Measurements from ENCODE around the gene MAPKAPK2.

GRCh38 chr1:206684478-206685333 is at the start of gene MAPKAPK2:
- TF ChIP-seq POLR2A (IDR thresholded peaks at IDR 0.05; ENCODE audit: low read length): no peak
- TF ChIP-seq GATA1 (IDR thresholded peaks at IDR 0.05; ENCODE audit: low read depth, low read length): no peak
